ENCODE data around the gene MTERF2. TPM values are rescaled to one million over a fixed set of nuclear protein-coding genes. Genes with fewer than 3 reads are reported as not detected.

Gene MTERF2
- total RNA-seq, 1 donor from 2014 or later: 25.1 TPM

DNA sequence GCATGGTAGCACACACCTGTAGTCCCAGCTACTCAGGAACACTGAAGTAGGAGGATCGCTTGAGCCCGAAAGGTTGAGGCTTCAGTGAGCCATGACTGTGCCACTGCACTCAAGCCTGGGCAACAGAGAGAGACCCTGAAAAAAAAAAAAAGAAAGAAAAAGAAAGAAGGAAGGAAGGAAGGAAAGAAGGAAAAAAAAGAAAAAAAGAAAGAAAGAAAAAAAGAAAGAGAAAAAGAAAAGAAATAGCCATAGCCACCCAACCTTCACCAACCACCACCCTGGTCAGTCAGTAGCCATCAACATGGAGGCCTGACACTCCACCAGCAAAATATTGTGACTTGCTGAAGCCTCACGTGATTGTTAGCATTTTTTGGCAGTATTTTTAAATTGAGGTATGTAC is 52.7 kb downstream of the MTERF2 start:
- Mint-ChIP-seq H3K4me1 (no peaks in the 10 kb centered on the region), H3K27ac (no peak overlapping the region), H3K4me3 (no peak overlapping the region), H3K36me3 (no peaks in the 10 kb centered on the region), H3K9me3 (no peaks in the 10 kb centered on the region), H3K27me3 (ENCODE audit: insufficient read depth, low read depth) (peaks cover 2% of the 10 kb centered on the region)
- no peaks in the 10 kb centered on the region for H3K36me3 ChIP-seq
- no peak for DNase-seq (ENCODE audit: low spot score)
- no peak overlapping the region for H2AFZ ChIP-seq (replicated peaks)
- no peaks in the 10 kb centered on the region for H3K79me2 ChIP-seq (ENCODE audit: low read depth)
- H3K4me3 ChIP-seq: no peak overlapping the region
- no peak overlapping the region for H3K9ac ChIP-seq
- H3K27me3 ChIP-seq: no peaks in the 10 kb centered on the region
- no peaks in the 10 kb centered on the region for H3F3A ChIP-seq (ENCODE audit: low read depth)
- H3K27ac ChIP-seq: no peak overlapping the region
- no peak for TF ChIP-seq CTCF (IDR thresholded peaks at IDR 0.05)
- TF ChIP-seq EZH2 (IDR thresholded peaks at IDR 0.05): no peak
- no peak for TF ChIP-seq EZH2phosphoT487 (IDR thresholded peaks at IDR 0.05)
- no peaks in the 10 kb centered on the region for H3K4me1 ChIP-seq
- no peaks in the 10 kb centered on the region for H4K20me1 ChIP-seq (ENCODE audit: low read depth)
- no peaks in the 10 kb centered on the region for H3K9me3 ChIP-seq (ENCODE audit: low read depth)
- H3K4me2 ChIP-seq: no peak overlapping the region

Other genes with a start within 250 kb of the MTERF2 start
- 21.2 and 33.2 TPM in 2 replicates for gene RIC8B, start 212.5 kb downstream of the MTERF2 start, total RNA-seq (ENCODE audit: low replicate concordance)
- gene TMEM263, start 31.2 kb downstream of the MTERF2 start, total RNA-seq (ENCODE audit: low replicate concordance): 25.8 and 39.7 TPM in 2 replicates
- gene CRY1, start 106.4 kb upstream of the MTERF2 start, total RNA-seq (ENCODE audit: low replicate concordance): 36.7 and 51.3 TPM in 2 replicates

All from neural progenitor cell (in vitro differentiated cells).